H1 (cell line): ENCODE data around the gene TTLL1. TPM values are rescaled to one million over a fixed set of nuclear protein-coding genes. Genes with fewer than 3 reads are reported as not detected.

Experiments used
- CTCF ChIA-PET: fragments of 300-600 bp; sonication (Branson Sonifier 250); formaldehyde crosslinking; loops from one replicate; lab custom pipeline; 2021; ENCODE audit not compliant: partially characterized antibody; lab: Charles Lee
- POLR2A ChIA-PET: fragments of 300-600 bp; sonication (Branson Sonifier 250); formaldehyde crosslinking; loops from one replicate; lab custom pipeline; 2021; ENCODE audit warnings: inconsistent platforms; ENCODE audit not compliant: partially characterized antibody; lab: Charles Lee
- DNase-seq, 2 experiments: peaks; one replicate each; pipeline versions ENCODE4 v3.0.0 to v3.0.0-alpha.2; 2010 to 2022; ENCODE audit warnings: low spot score in 2 of 2, low read depth in 1 of 2, mixed read lengths in 1 of 2
- FAIRE-seq: peaks from 2 replicates; lab custom pipeline; 2011; peaks lifted over from hg19 to GRCh38; lab: Jason Lieb, UNC
- H2AFZ ChIP-seq: 2 replicates; pipeline ENCODE4 v1.8.1; 2012; ENCODE audit warnings: low read length, inconsistent platforms
- H2AK5ac ChIP-seq: 2 replicates; pipeline ENCODE4 v1.6.1; 2013; ENCODE audit warnings: low read depth, low read length
- H2BK120ac ChIP-seq: replicated peaks from 2 replicates; pipeline ENCODE3; 2013; ENCODE audit warnings: low read depth, low read length, inconsistent platforms
- H2BK12ac ChIP-seq: 2 replicates; pipeline ENCODE4 v1.6.1; 2013; ENCODE audit warnings: low read depth, low read length
- H2BK15ac ChIP-seq: 2 replicates; pipeline ENCODE4 v1.6.1; 2013; ENCODE audit warnings: low read length
- H2BK20ac ChIP-seq: 2 replicates; pipeline ENCODE4 v1.6.1; 2013; ENCODE audit warnings: low read length
- H2BK5ac ChIP-seq: 2 replicates; pipeline ENCODE4 v1.6.1; 2013; ENCODE audit warnings: low read depth, low read length
- H3K14ac ChIP-seq: 2 replicates; pipeline ENCODE4 v1.6.1; 2013; ENCODE audit warnings: inconsistent platforms; ENCODE audit not compliant: insufficient read length
- H3K18ac ChIP-seq: 2 replicates; pipeline ENCODE4 v1.6.1; 2013; ENCODE audit warnings: low read length; ENCODE audit errors: extremely low read depth
- H3K23ac ChIP-seq: 2 replicates; pipeline ENCODE4 v1.6.1; 2013; ENCODE audit warnings: inconsistent platforms; ENCODE audit not compliant: insufficient read length
- H3K23me2 ChIP-seq: 2 replicates; pipeline ENCODE4 v1.6.1; 2013; ENCODE audit warnings: low read depth, low read length
- H3K27ac ChIP-seq: 2 replicates; pipeline ENCODE4 v1.6.1; 2011; ENCODE audit warnings: low read depth, low read length, inconsistent platforms
- H3K27me3 ChIP-seq, 4 experiments: replicated peaks in 1 of 4; 1 replicate in 1 of 4; 2 replicates in 3 of 4; pipeline versions ENCODE4 v1.6.1 to v1.8.1; 2011 to 2013; ENCODE audit warnings: low read length in 3 of 4, mild to moderate bottlenecking in 3 of 4, inconsistent platforms in 2 of 4, mixed read lengths in 2 of 4, moderate library complexity in 1 of 4; ENCODE audit not compliant: control insufficient read depth in 3 of 4, insufficient read depth in 3 of 4; ENCODE audit errors: extremely low read depth in 1 of 4
- H3K36me3 ChIP-seq, 4 experiments: 2 replicates each; pipeline versions ENCODE4 v1.6.1 to v1.8.1; 2011 to 2013; ENCODE audit warnings: mild to moderate bottlenecking in 4 of 4, low read length in 3 of 4, moderate library complexity in 2 of 4, control low read depth in 1 of 4, inconsistent platforms in 1 of 4; ENCODE audit not compliant: insufficient read depth in 4 of 4, control insufficient read depth in 2 of 4
- H3K4ac ChIP-seq: replicated peaks from 2 replicates; pipeline ENCODE3; 2013; ENCODE audit warnings: low read length, low read depth, mixed read lengths, inconsistent platforms; ENCODE audit not compliant: insufficient read length
- H3K4me1 ChIP-seq, 4 experiments: replicated peaks in 1 of 4; 1 replicate in 1 of 4; 2 replicates in 3 of 4; pipeline versions ENCODE4 v1.6.1 to v1.8.1; 2011 to 2013; ENCODE audit warnings: low read length in 3 of 4, inconsistent platforms in 2 of 4, mixed read lengths in 1 of 4; ENCODE audit not compliant: insufficient read depth in 4 of 4, control insufficient read depth in 3 of 4
- H3K4me2 ChIP-seq, 2 experiments: 2 replicates each; pipeline versions ENCODE4 v1.6.1 to v1.8.1; 2011 to 2013; ENCODE audit warnings: low read depth in 2 of 2, low read length in 2 of 2, control low read depth in 1 of 2, inconsistent platforms in 1 of 2, mild to moderate bottlenecking in 1 of 2; ENCODE audit not compliant: insufficient read depth in 1 of 2
- H3K4me3 ChIP-seq, 4 experiments: fragments of 200-600, 300-600 bp in 1 of 4; sonication (generic), shearing (Covaris generic), sonication (Bioruptor Twin) in 1 of 4; 2 replicates each; pipeline versions ENCODE4 v1.5.1 to v1.8.1; 2011 to 2016; ENCODE audit warnings: low read length in 4 of 4, low read depth in 3 of 4, control low read depth in 2 of 4, inconsistent platforms in 2 of 4, mild to moderate bottlenecking in 2 of 4, mixed read lengths in 1 of 4, moderate library complexity in 1 of 4; ENCODE audit not compliant: insufficient read depth in 2 of 4; ENCODE audit errors: extremely low read depth in 1 of 4
- H3K56ac ChIP-seq: replicated peaks from 2 replicates; pipeline ENCODE3; 2013; ENCODE audit warnings: low read depth, mild to moderate bottlenecking, mixed read lengths, low read length, inconsistent platforms; ENCODE audit not compliant: insufficient read length
- H3K79me1 ChIP-seq: 2 replicates; pipeline ENCODE4 v1.6.1; 2013; ENCODE audit warnings: low read depth, low read length, control low read depth
- H3K79me2 ChIP-seq, 2 experiments: 2 replicates each; pipeline versions ENCODE4 v1.6.1 to v1.8.1; 2012 to 2013; ENCODE audit warnings: low read length in 2 of 2, mild to moderate bottlenecking in 2 of 2, inconsistent platforms in 1 of 2; ENCODE audit not compliant: insufficient read depth in 2 of 2, control insufficient read depth in 1 of 2
- H3K9ac ChIP-seq, 4 experiments: replicated peaks in 1 of 4; 1 replicate in 1 of 4; 2 replicates in 3 of 4; pipeline versions ENCODE4 v1.6.1 to v1.8.1; 2011 to 2013; ENCODE audit warnings: low read depth in 3 of 4, low read length in 3 of 4, control low read depth in 2 of 4, mild to moderate bottlenecking in 2 of 4, moderate library complexity in 2 of 4, inconsistent platforms in 1 of 4; ENCODE audit errors: extremely low read depth in 1 of 4
- H3K9me3 ChIP-seq, 2 experiments: 2 replicates each; pipeline versions ENCODE4 v1.6.1 to v1.8.1; 2012 to 2013; ENCODE audit warnings: mild to moderate bottlenecking in 2 of 2, moderate library complexity in 2 of 2, control low read depth in 1 of 2, inconsistent platforms in 1 of 2, low read depth in 1 of 2, low read length in 1 of 2, mixed read lengths in 1 of 2; ENCODE audit not compliant: insufficient read depth in 2 of 2
- H4K20me1 ChIP-seq, 2 experiments: replicated peaks in 1 of 2; 2 replicates each; pipeline versions ENCODE3 to v1.8.1; 2011 to 2013; ENCODE audit warnings: inconsistent platforms in 2 of 2, low read length in 2 of 2, mild to moderate bottlenecking in 1 of 2; ENCODE audit not compliant: insufficient read depth in 2 of 2, control insufficient read depth in 1 of 2
- H4K5ac ChIP-seq: 2 replicates; pipeline ENCODE4 v1.6.1; 2013; ENCODE audit warnings: low read length, low read depth, mixed read lengths, inconsistent platforms; ENCODE audit not compliant: insufficient read length
- H4K8ac ChIP-seq: 2 replicates; pipeline ENCODE4 v1.8.0; 2013; ENCODE audit warnings: mild to moderate bottlenecking, moderate library complexity, low read length, inconsistent platforms; ENCODE audit not compliant: insufficient read depth; ENCODE audit errors: extremely low read depth
- H4K91ac ChIP-seq: replicated peaks from 2 replicates; pipeline ENCODE3; 2013; ENCODE audit warnings: low read length, mixed read lengths, inconsistent platforms; ENCODE audit not compliant: insufficient read length
- CBX8 ChIP-seq: fragments of 300-800, 300-1000 bp; sonication (generic); IDR thresholded peaks from 2 replicates; pipeline ENCODE4 v1.7.1; 2016; ENCODE audit warnings: low read depth, low read length, borderline replicate concordance
- NRF1 ChIP-seq: IDR thresholded peaks from 2 replicates; pipeline ENCODE4 v1.6.1; 2011; ENCODE audit warnings: mild to moderate bottlenecking, low read depth, low read length, improper control_type of control experiment
- ZNF274 ChIP-seq: IDR thresholded peaks from 2 replicates; pipeline ENCODE4 v1.7.0; 2012; ENCODE audit warnings: low read length, borderline replicate concordance; ENCODE audit errors: extremely low read depth
- WGBS, 2 experiments: shearing (Covaris generic) in 1 of 2; methylation state at CpG; one replicate each; pipeline versions ENCODE4 v1.1.6 to v1.1.7; 2013 to 2015; ENCODE audit warnings: low lambda C conversion rate in 2 of 2, mixed read lengths in 2 of 2, inconsistent platforms in 1 of 2, low coverage in 1 of 2, missing lambda C conversion rate in 1 of 2; ENCODE audit not compliant: insufficient replicate concordance in 2 of 2, insufficient coverage in 1 of 2, insufficient read length in 1 of 2; ENCODE audit errors: extremely low coverage in 1 of 2, missing lambda C conversion rate in 1 of 2; 5-methylcytosine and 5-hydroxymethylcytosine counted together
- polyA plus RNA-seq, 7 experiments: library from polyadenylated mRNA; depleted of rRNA in 3 of 7; stranded (reverse) in 5 of 7; unstranded in 2 of 7; fragments of >200 nt in 5 of 7; fragments of 200-250 nt in 2 of 7; gene quantifications; 1 replicate in 5 of 7; 2 replicates in 1 of 7; 4 replicates in 1 of 7; pipeline versions ENCODE4 v1.2.1 to v1.2.3, GENCODE V29; 2011 to 2013; ENCODE audit warnings: missing spikeins in 2 of 7, mixed read lengths in 2 of 7
- total RNA-seq: library from RNA; stranded (reverse); fragmentation: NEBNext Ultra II Directional; extraction: Animal tissue kit (Norgen Biotek cat#: 25700); gene quantifications from 2 replicates; pipeline ENCODE4 v1.2.1, GENCODE V29; 2021
- TF ChIP-seq, protein P1 (sequence below): IDR thresholded peaks from 2 replicates; pipeline ENCODE4 v1.6.1; 2012; ENCODE audit warnings: inconsistent platforms

TTLL1 gene
- total and polyA plus RNA-seq, 2 of the 8 experiments (the other 6 are each of a cell fraction or from before 2014, with no cell fraction given), result 5.0 to 13.8 TPM

DNA sequence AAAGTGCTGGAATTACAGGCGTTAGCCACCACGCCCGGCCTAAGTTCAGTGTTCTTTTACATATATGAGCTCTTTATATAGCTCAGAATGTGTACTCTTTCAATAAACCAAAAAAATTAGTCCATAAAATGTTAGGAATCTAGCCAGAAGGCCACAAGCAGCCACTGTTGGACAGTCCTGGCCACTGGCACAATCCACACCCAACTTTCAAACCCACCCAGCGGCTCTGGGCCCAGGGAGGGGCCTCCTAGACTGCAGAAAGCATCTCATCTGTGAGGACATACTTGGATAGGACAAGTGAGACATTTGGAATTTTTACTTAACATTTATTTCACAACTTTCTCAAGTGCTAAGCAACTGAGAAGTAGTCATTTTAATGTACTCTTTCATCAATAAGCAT is 80.7 kb downstream of the TTLL1 start:
- no peaks in the 10 kb centered on the region for H3K9me3 ChIP-seq
- H4K8ac ChIP-seq, result no peak overlapping the region
- no peak overlapping the region for H3K18ac ChIP-seq
- CTCF ChIA-PET, result interaction anchor here (1.0 to 1.7 kb wide), 5 partner anchors 8 to 52 kb away, joined by 3 read pairs; no protein-coding TSS in a partner anchor
- peaks cover 14 to 32% of the 10 kb centered on the region in 2 experiments for H4K20me1 ChIP-seq
- peaks cover 22% of the 10 kb centered on the region for H3K79me1 ChIP-seq
- no peak overlapping the region for H2BK12ac ChIP-seq
- H3K14ac ChIP-seq, result no peak overlapping the region
- WGBS, 2 experiments, result 95% methylated on average over 4 of the region's 4 CpGs; no CpG with 5 or more reads in 1 of the 2 experiments
- H3K27ac ChIP-seq, result no peak overlapping the region
- H3K4me1 ChIP-seq, result peaks cover 6 to 29% (median 19%) of the 10 kb centered on the region in 4 experiments
- no peak overlapping the region for H3K4me2 ChIP-seq
- TF ChIP-seq CBX8, result no peak
- TF ChIP-seq, protein P1, sequence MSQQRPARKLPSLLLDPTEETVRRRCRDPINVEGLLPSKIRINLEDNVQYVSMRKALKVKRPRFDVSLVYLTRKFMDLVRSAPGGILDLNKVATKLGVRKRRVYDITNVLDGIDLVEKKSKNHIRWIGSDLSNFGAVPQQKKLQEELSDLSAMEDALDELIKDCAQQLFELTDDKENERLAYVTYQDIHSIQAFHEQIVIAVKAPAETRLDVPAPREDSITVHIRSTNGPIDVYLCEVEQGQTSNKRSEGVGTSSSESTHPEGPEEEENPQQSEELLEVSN, result no peak
- no peak for TF ChIP-seq ZNF274
- TF ChIP-seq NRF1, result no peak
- no peaks in the 10 kb centered on the region for H3K36me3 ChIP-seq
- H3K4ac ChIP-seq, result no peak overlapping the region
- H2BK20ac ChIP-seq, result no peak overlapping the region
- H3K9ac ChIP-seq, result no peak overlapping the region
- POLR2A ChIA-PET, result interaction anchor here (0.6 to 8.8 kb wide), 4 partner anchors 6 to 394 kb away, joined by 3 to 94 read pairs (median 3); partner anchors contain the start of genes PACSIN2 and POLDIP3
- H3K23ac ChIP-seq, result no peak overlapping the region
- FAIRE-seq (no peak), DNase-seq (no peak)
- H3K79me2 ChIP-seq, result peaks cover 31 to 100% of the 10 kb centered on the region in 2 experiments
- no peak overlapping the region for H2AFZ ChIP-seq
- no peak overlapping the region for H3K4me3 ChIP-seq
- no peak overlapping the region for H2BK15ac ChIP-seq
- no peak overlapping the region for H3K56ac ChIP-seq
- no peaks in the 10 kb centered on the region for H3K23me2 ChIP-seq
- no peak overlapping the region for H2AK5ac ChIP-seq
- H2BK5ac ChIP-seq, result no peak overlapping the region
- no peak overlapping the region for H4K91ac ChIP-seq
- H3K27me3 ChIP-seq, result no peaks in the 10 kb centered on the region
- H4K5ac ChIP-seq, result no peak overlapping the region
- H2BK120ac ChIP-seq, result no peak overlapping the region
